DMS153 treated with DMSO at 0.1 percent for 48 hours (cell line): ENCODE data around the gene ETHE1.
"Not testable (repeated sequence)": the region's sequence is repeated elsewhere in the genome, so short reads cannot be mapped to it uniquely, and the experiment has no call there.

ENCODE experiments used
- DNase-seq: peaks from one replicate; lab custom pipeline; 2025; ENCODE audit not compliant: unreplicated experiment; lab: John Stamatoyannopoulos, UW

Gene ETHE1

DNA sequence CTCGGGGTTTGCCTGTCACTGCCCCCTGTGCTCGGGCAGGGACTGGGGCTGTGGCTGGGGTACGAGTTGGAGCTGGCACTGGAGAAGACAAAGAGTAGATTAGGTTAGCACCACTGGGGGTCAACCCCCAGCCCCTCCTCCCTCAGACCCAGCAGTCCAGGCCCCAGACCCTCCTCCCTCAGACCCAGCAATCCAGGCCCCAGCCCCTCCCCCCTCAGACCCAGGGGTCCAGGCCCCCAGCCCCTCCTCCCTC, 25.1 kb upstream of the ETHE1 start:
- DNase-seq, result no peak

DNA sequence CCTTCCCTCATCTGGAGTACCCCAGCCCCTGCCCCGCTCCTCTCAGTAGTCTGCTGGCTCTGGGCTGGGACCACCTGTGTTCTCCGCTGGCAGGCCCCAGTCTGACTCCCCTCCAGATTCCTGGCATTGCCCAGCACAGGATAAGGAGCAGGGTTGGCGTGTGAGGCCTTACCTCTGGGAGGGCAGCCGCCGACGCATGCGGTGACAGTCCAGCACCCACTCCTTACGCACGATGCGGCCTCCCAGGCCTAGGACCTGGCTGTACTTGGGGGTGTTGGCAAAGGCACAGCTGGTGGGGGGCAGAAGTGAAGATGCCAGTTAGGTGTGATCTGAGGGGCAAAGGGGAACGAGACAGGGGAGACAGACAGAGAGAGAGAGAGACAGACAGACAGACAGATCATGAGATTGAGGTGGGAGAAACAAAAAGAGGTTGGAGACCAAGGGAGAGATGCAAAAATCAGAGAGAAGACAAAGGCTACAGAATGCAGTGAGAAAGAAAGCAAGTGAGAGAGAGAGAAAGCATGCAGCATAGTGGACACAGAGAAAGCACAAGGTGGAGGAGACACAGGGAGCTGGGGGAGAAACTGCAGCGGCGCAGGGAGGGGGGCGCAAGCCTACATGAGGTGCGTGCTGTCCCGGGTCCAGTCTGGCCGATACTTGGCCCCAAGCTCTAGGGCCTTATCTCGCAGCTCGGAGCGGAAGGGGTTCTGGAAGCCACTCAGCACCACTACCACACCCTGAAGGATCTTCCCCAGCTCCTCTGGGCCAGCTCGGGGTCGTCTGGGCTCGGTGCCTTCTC, 24.6 kb upstream of the ETHE1 start:
- no peak for DNase-seq

DNA sequence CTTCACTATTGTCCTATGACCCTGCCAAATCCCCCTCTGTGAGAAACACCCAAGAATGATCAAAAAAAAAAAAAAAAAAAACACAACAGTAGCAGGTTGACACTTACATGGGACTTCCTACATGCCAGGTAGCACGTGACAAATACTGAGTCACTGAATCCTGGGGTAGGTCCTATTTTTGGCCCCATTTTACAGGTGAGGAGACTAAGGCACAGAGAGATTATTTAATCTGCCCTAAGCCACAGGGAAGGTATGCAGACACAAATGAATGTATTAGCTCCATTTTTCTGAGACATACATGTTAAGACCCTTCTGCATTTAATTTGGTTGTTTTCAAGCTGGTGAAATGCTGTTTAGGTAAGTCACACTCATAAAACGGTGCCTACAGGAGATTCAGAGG, 21.7 kb upstream of the ETHE1 start:
- DNase-seq, result no peak

DNA sequence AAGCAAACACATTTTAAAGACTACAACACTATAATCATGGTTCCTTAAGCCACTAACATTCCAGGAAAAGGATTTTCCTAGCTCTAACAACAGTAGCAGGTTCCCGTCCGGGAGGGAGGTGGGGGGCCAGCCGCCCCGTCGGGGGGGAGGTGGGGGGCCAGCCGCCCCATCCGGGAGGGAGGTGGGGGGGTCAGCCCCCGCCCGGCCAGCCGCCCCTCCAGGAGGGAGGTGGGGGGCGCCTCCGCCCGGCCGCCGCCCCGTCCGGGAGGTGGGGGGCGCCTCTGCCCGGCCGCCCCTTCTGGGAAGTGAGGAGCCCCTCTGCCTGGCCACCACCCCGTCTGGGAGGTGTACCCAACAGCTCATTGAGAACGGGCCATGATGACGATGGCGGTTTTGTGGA, 20.9 kb upstream of the ETHE1 start:
- DNase-seq, result not testable (repeated sequence)

DNA sequence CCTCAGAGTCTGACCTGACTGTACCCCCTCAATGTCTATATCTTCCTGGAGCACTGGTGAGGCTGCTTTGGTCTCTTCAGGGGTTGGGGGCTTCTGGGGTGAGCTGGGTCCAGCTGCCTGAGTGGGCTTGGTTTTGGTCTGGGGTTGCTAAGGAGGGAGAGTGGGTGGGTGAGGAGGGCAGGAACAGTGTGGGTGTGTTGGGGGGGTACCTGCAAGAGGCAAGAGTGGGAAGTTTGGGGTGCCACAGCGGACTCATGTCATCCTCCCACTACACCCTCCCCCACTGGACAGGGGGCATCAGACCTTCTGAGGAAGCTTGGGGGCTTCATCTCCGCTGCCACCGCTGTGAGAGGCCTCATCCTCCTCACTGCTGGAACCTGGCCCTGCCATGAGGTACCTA, 19.6 kb upstream of the ETHE1 start:
- DNase-seq, result no peak

DNA sequence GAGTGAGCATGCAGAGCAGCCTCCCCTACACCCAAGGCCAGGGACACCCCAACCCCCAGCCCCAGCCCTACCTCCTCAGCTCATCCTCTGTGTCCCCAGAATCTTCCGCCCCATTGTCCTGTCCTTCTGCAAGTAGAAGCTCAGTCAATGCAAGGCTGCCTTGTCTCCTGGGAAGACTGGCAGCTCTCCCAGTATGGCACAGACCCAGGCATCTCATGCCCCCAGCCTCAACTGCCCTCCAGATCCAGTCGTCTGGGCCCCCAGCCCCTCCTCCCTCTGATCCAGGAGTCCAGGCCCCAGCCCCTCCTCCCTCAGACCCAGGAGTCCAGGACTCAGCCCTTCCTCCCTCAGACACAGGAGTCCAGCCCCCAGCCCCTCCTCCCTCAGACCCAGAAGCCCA, 19.0 kb upstream of the ETHE1 start:
- DNase-seq, result no peak

DNA sequence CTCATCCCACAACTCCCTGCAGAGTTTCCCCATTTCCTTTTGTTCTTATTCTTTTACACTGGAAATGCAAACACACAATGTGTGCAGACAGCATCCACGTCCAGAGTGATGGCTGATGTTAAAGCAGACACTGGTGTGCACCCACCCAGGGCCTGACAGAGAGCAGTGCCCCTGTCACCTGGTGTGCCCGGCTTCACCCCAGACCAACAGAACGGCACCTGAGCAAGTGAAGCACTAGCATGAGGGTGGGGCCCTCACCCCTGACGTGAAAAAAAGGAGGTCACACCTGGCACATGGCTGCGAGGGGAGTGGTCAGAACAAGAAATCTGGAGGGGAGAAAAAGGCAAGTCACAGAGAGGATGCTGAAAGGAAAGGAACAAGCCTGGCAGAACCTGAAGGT, 18.3 kb upstream of the ETHE1 start:
- DNase-seq, result no peak

DNA sequence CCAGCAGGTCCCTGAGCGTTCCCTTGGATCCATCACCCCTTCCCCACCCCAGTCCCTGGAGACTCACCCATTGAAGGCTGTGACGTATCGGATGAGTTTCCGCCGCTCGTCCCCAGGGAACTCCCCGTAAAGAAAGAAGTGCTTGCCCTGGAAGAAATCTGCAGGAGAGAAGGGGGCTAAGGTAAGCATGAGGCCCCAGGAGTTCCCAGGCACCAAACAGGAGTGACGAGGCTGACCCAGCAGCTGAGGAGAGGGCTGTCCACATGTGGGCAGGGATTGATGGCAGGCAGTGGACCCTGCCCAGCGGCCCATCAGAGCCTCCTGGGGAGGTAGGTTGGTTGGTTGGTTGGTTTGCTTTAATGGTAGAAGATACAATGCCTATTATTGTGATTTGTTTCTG, 17.1 kb upstream of the ETHE1 start:
- no peak for DNase-seq

DNA sequence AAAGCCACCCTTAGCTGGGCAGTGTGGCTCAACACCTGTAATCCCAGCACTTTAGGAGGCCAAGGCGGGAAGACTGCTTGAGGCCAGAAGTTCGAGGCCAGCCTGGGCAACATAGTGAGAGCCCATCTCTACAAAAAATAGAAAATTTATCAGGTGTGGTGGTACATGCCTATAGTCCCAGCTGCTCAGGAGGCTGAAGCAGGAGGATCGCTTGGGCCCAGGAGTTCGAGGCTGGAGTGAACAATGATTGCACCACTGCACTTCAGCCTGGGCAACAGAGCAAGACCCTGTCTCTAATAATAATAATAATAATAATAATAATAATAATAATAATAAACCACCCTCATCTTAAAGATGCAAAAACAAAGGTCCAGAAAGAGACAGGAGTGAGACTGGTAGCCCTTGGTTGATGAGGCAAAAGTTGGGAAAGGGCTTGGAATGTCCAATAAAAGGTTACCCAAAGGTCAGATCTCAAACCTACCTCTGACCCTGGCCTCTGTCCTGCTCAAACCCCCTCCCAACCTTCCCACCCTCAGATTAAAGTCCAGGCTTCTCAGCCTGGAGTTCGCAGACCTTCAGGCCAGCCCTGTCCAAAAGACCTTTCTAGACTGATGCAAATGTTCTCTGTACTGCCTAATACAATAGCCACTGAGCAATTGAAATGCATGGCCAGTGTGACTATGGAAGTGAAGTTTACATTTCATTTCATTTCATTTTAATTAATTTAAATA, 15.1 kb upstream of the ETHE1 start:
- no peak for DNase-seq

DNA sequence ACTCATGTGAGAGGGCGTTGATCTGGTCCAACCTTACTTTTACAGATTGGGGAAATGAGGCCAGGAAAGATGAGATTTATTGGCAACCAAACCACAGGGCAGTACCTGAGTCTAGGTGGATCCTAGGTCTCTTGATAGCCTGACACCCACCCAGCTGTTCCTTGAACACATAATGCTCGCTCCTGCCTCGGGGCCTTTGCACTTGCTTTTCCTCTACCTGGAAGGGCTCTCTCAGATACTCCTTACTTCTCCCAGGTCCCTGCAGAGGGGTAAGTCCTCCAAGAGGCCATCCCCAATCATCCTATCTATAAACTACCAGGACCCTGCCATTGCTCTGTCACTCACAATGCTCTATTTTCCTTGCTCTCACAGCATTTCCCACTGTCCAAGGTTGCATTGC, 13.4 kb upstream of the ETHE1 start:
- no peak for DNase-seq

DNA sequence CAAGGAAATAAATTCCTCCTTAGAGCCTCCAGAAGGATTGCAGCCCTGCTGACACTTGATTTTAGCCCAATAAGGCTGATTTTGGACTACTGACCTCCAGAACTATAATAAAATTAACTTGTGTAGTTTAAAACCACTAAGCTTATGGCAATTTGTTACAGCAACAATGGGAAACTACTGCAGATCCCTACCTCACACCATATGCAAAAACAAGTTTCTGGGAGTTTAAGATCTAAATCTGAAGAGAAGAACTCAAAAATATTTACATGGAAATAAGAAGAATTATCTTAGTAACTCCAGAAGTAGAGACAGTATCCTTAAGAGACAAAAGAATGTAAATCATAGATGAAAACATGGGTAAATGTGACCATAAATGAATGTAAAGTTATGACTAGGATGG, 11.9 kb upstream of the ETHE1 start:
- no peak for DNase-seq

DNA sequence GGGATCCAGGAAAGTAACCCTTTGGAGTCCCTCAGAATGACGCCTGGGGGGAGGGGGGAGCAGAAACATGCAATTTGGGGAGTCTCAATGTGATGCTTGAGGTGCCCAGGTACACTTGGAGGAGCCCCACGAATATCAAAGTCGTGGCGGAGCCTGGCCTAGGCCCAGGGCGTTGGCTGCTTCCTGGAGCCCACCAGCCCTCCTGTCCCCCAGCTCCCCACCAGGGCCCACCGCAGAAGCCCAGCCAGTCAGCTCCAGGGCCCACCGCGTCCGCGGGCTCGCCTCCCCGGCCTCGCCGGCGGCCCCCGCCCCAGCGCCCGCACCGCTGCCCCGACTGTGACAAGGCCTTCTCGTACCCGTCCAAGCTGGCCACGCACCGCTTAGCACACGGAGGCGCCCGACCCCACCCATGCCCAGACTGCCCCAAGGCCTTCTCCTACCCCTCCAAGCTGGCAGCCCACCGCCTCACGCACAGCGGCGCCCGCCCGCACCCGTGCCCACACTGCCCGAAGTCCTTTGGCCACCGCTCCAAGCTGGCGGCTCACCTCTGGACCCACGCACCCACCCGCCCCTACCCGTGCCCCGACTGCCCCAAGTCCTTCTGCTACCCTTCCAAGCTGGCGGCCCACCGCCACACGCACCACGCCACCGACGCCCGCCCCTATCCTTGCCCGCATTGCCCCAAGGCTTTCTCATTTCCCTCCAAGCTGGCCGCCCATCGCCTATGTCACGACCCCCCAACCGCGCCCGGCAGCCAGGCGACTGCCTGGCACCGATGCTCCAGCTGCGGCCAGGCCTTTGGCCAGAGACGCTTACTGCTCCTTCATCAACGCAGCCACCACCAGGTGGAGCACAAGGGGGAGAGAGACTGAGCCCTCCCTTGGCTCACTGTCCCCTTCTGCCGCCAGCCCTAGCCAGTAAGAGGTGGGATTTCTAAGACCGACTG, 8.1 kb upstream of the ETHE1 start:
- DNase-seq, result no peak

DNA sequence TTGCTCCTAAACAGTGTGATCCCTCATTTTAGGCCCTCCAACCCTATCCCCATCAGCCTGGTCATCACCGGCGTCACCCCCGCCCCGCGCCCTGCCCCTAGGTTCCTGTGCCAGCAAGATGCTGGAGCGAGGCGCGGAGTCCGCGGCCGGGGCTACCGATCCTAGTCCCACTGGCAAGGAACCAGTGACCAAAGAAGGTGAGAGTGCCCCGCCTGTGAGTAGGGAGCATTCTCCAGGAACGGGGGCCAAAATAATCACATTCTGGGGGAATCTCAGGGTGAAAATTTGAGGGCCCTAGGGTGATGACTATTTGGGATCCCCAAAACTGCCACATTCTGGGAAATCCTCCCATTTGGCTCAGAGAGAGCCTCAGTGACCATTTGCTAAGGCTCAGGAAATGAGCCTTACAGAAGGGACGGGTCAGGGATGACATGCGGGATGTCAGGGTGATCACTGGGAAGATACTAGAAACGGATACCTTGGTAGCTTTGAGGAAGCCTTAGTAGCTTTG, 7.4 kb upstream of the ETHE1 start:
- DNase-seq, result no peak

DNA sequence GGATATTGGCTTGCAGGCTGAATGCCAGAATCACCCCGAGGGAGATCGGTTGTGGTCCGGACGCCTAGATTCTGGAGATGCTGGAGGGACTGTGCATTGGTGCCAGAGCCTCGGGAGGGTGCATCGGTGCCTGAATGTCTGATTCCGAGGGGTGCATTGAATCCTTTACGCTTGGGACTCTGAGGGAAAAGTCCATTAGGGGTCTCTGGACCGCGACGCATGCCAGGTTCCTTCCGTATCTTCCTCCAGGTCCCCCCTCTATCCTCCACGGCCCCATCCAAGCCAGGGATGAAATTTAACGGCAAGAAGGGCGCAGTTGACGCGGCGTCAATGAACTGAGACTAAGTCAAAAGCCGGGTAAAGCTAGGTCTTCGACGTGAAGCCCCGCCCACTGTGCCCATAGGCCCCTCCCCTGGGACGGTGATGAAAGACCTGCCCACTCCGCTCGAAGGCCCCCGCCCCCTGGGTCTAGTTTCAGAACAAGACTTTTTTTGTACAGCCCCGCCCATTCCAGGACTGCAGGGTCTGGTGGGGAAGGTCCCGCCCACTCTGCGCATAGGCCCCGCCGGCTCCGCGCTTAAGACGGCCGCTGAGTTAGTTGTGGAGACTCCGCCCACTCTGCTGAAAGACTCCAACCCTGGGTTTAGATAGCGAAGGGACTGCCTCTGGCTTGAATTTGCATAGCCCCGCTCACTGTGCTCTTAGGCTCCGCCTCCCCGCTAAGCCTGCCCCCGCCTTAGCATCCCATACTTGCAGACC, 6.7 kb upstream of the ETHE1 start:
- DNase-seq, result peak; percentile 95

DNA sequence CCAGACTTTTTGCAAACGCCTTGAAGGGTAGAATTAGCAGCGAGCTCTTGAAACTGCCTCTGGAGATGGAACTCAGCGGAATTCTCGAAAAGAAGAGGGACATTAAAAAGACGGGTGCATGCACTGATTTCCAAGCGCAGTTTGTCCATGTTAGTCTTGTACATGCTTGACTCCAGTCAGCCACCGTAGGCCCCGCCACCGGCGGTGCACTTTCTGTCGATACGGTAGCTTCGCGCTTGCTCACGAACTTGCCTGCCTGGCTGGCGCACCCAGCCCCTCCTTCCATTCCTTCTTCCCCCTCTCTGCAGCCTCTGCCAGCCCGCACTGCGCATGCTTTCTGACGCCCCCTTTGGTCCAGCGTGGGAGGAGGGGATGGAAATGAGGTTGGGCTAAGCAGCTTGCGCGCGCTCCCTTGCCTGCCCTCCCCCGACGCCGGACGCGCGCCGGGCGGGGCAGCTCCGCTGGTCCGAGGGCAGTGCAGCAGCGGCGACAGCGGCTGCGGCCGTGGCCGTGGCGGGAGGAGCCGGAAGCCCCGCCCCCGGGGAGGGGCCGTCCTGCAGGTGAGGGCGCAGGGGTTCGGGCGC, 6.1 kb upstream of the ETHE1 start, which contains the start of gene ZNF575:
TSS of gene ZNF575 (plus strand) at position 227 of the 584 bp plus-strand sequence. CDS start 1,235 bp downstream, outside the sequence.
- peak; percentile 80 for DNase-seq

DNA sequence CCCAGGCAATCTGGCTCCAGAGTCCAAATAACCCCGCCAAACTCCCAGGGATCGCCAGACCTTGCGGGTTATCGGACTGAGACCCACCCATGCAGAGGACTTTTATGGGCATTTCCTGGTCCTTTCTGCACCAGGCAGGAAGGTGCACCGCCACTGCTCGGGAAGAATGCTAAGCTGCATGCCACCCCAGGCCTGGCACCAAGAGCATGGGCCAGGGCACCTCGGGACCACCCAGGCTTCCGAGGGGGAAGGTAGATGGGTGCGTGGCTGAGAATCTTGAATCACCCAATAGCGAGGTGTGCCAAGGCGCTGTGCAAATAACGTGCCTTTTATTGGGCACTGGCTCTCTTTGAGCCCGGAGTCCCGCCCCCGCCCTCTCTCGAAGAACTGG, 5.6 kb upstream of the ETHE1 start:
- DNase-seq, result no peak

DNA sequence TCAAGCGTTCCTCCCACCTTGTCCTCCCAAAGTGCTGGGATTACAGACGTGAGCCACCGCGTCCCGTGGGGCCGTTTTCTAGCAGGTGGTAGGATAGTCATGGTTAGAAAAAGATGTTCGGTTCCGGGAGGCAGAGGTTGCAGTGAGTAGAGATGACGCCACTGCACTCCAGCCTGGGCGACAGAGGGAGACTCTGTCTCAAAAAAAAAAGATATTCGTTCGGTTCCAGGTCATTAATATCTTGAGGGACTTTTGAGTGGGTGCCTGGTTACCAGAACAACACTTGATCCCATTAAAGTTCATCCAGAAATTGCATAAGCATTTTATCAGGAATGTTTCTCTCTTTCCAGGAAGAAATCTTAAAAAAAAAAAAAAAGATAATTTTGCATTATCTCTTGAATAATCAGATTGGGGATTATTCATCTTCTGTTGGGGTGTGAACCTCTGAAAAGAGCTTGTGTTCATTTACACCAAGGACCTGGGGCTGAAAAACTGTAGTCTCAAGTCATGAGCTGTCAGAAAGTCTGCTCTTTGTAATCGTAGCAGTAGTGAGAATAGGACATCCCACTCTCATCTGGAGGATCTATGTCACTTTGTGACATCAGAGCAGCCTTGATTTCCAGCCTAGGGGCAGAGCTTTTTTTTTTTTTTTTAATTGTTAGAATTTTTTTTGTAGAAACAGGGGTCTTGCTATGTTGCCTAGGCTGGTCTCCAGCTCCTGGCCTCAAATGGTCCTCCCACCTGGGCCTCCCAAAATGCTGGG, 1.0 kb upstream of the ETHE1 start:
- peak; percentile 80 for DNase-seq

DNA sequence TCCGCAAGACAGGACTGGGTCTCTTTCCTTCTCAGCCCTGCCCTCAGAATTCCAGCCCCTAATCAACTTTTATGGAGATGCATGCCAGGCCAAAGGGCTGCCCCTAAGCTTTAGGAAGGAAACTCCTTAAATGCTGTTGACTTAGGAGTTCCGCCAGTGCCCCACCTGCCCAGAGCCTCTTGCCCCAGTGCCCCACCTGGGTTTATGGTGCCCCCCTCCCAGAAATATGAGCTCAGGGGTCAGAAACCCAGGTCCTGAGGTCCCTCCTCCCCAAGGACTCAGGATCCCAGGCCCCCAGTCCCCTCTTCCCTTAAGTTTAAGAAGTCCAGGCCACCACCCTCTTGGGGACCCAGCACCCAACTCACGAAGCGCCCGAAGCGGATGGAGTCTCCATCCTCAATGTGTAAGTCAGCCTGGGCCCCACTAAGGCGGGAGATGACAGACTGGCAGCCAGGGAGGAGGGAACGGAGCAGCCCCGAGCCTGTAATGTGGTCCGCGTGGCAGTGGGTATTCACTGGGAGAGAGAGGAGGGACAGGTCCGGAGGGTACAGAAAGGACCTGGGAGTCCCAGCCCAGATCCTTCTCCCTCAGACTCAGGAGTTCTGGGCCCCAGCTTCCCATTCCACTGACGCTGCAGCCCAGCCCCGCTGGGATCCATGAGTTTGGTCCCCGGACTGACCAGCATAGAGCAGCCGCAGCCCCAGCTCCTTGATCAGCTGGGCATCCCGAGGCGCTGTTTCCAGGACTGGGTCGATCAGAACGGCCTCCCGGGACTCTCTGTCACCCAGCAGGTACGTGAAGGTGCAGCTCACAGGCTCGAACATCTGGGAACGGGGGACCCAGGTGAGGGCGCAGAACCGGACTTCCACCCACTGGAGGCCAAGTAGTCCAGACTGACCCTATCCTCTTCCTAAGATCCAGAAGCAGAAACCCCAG, 897 bp downstream of the ETHE1 start:
- DNase-seq, result no peak
